Measurements from ENCODE around the gene DPM1. TPM values are rescaled to one million over a fixed set of nuclear protein-coding genes. Genes with fewer than 3 reads are reported as not detected.
A peak's percentile ranks its signal among the peaks of the same experiment; 100 is the strongest.
"Not testable (repeated sequence)": the region's sequence is repeated elsewhere in the genome, so short reads cannot be mapped to it uniquely, and the experiment has no call there.

The DPM1 gene
- polyA plus RNA-seq, 1 donor = 53.0 TPM

DNA sequence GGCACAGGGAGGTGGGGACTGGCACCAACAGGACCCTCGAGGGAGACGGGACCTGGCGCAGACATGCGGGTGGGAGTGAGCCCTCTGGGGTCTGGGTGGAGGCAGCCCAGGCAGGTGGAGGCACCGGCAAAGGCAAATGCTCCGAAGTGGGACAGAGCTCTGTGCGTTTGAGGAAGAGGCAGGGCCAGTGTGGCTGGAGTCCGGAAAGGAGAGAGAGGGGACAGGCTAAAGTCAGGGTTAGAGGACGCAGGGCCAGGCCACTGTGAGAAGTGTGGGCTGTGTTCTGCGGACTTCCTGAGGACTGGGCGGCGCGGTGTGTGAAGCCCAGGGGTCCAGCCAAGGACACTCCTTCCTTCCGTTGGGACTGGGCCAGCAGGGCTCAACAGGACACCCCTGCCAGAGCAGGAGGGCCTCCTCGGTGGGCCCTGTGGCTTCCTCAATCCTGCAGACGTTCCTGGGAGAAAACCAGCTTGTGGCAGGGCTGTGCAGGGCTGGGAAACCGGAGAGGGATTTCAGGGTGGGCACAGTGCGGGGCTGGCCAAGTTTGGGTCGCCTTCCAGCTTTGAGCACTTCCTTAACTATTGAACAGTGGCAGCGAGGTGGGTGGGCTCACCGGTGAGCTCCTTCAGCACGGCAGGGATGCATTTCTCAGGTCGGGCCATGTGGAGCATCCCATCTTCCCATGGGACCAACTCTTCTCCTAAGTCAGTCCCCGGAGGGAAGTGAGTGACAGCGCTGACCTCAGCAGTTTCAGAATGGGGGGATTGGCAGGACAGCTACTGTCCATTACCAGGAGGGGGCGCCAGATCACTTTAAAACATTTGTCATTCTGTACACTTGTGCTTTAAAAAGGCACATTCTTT lies 22.8 kb upstream of the DPM1 start:
- Histone ChIP-seq H3K4me3 (ENCODE audit: low read length) (no peak overlapping the region), H3K27me3 (ENCODE audit: control insufficient read depth, insufficient read depth, low read length) (peaks cover 16% of the 10 kb centered on the region), H3K9me3 (ENCODE audit: control insufficient read depth, low read depth, low read length) (no peaks in the 10 kb centered on the region), H3K27ac (ENCODE audit: low read length) (no peak overlapping the region), H3K4me1 (ENCODE audit: control insufficient read depth, insufficient read depth, low read length) (peaks cover 3% of the 10 kb centered on the region), H3K36me3 (ENCODE audit: control insufficient read depth, insufficient read depth, low read length) (no peaks in the 10 kb centered on the region)
- 7% methylated on average over 3 of the region's 26 CpGs for WGBS (ENCODE audit: insufficient coverage, low lambda C conversion rate)
- peak; percentile 34 to 40 for DNase-seq

DNA sequence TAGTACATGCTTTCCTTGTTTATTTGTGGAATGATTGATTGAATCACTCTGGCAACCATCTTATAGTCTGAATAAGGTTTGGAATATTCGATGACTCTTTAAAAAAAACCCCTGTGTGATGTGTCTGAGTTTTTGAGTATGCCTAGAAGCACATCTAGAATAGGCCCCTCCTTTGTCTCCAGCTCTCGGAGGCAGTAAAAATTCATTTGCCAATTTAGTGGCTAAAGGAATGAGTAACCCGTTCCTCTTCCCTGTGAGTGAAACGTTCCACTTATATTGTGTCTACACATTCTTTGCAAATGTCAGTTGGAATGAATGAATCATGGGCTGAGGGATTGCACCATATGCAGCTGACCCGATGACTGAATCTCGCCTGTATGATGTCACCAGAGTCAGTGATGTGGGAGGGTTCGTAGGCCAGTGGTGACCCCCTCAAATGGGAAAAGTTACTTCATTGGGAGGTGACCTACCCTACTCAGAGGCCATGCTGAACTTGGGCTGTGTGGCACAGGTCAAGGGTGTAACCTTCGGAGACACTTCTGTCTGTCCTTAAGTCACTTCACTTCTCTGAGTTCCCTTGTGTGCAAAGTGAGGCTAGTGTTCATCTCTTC lies 21.8 kb upstream of the DPM1 start:
- Histone ChIP-seq H3K9me3 (ENCODE audit: control insufficient read depth, low read depth, low read length) (no peaks in the 10 kb centered on the region), H3K36me3 (ENCODE audit: control insufficient read depth, insufficient read depth, low read length) (no peaks in the 10 kb centered on the region), H3K4me1 (ENCODE audit: control insufficient read depth, insufficient read depth, low read length) (peaks cover 3% of the 10 kb centered on the region), H3K27ac (ENCODE audit: low read length) (no peak overlapping the region), H3K4me3 (ENCODE audit: low read length) (no peak overlapping the region), H3K27me3 (ENCODE audit: control insufficient read depth, insufficient read depth, low read length) (peaks cover 19% of the 10 kb centered on the region)
- no CpG with 5 or more reads among the region's 8 CpGs for WGBS (ENCODE audit: insufficient coverage, low lambda C conversion rate)
- no peak for DNase-seq

DNA sequence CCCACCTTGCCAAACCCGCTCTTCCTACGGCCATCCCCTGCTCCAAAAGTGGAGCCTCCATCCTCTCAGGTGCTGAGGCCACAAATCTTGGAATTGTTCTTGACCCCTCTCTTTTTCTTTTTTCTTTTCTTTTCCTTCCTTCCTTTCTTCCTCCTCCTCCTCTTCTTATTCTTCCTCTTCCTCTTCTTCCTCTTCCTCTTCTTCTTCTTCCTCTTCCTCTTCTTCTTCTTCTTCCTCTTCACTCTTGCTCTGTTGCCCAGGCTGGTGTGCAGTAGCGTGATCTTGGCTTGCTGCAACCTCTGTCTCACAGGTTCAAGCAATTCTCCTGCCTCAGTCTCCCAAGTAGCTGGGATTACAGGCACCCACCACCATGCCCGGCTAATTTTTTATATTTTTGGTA lies 20.2 kb upstream of the DPM1 start:
- not testable (repeated sequence) for DNase-seq; H3K4me1 ChIP-seq (ENCODE audit: control insufficient read depth, insufficient read depth, low read length); H3K27ac ChIP-seq (ENCODE audit: low read length); H3K36me3 ChIP-seq (ENCODE audit: control insufficient read depth, insufficient read depth, low read length); H3K9me3 ChIP-seq (ENCODE audit: control insufficient read depth, low read depth, low read length); H3K4me3 ChIP-seq (ENCODE audit: low read length)
- peaks cover 19% of the 10 kb centered on the region for H3K27me3 ChIP-seq (ENCODE audit: control insufficient read depth, insufficient read depth, low read length)
- WGBS (ENCODE audit: insufficient coverage, low lambda C conversion rate) = 100% methylated on average over 2 of the region's 4 CpGs

DNA sequence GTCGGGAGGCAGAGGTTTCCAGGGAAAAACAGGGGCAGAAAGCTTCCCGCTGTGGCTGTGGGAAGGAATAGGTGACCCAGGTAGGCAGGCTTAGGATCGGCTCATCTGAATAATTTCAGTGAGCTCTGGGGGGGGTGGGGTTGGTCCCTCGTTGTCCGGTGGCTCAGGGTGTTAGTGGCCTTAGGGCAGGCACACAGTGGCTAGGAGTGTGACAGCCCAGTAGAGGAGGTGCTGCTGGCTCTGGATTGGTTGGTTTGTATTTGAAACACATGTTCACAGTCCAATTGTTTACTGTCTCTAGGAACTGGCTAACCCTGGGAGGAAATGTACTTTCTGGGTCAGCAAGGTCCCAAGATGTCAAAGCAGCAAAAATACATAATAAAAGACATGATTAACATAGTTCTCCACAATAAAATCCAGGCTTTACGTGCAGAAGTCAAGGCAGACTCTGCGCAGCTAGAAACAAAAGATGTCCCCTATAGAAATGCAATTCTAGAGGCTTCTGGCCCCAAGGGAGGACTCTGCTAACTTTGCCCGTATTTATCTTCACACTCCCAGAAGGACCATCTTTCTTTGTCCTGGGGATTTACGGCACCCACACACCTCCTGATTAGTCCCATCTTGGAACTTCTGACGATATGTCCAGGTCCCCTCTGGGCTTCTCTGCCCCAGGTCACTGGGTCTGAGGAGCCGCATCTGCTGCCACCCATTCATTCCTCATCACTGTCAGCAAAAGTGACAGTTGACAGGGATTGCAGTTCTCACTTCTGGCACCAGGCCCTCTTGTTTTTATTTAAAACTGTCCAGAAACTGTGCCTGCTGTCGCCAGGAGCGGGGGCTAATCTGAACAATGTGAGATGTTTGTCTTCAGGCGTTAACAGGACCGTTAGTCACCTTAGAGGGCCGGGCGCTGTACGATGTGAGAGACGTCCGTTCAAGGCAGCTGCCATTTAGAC lies 19.0 kb upstream of the DPM1 start:
- Histone ChIP-seq H3K27me3 (ENCODE audit: control insufficient read depth, insufficient read depth, low read length) (peaks cover 15% of the 10 kb centered on the region), H3K9me3 (ENCODE audit: control insufficient read depth, low read depth, low read length) (no peaks in the 10 kb centered on the region), H3K4me1 (ENCODE audit: control insufficient read depth, insufficient read depth, low read length) (no peaks in the 10 kb centered on the region), H3K4me3 (ENCODE audit: low read length) (no peak overlapping the region), H3K36me3 (ENCODE audit: control insufficient read depth, insufficient read depth, low read length) (no peaks in the 10 kb centered on the region), H3K27ac (ENCODE audit: low read length) (no peak overlapping the region)
- no CpG with 5 or more reads among the region's 20 CpGs for WGBS (ENCODE audit: insufficient coverage, low lambda C conversion rate)
- DNase-seq = no peak

DNA sequence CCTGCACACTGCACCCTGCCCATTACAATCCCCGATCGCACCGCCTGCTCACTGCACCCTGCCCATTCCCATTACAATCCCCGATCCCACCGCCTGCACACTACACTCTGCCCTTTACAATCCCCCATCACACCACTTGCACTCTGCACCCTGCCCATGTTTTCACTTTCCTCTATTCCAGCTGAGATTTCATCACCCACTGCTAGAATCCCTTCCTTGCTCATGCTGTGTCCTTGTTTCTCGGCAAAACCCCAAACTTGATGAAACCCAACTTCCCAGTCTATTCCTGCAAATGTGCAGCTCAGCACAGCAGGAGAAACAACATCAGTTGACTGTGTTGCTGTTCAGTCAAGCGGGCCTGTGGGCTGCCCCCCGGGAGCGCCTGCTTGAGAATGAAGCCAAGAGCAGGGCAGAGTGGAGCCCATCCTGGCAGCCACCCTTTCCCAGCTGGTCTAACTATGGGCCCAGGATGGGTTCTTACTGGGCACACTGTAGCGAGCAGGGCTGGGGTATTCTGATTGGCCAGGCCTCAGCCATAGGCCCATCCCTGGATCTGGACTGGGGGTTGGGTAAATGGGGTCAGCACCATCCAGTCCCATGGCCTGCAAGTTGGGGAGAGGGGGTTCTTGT lies 17.5 kb upstream of the DPM1 start:
- no peak for DNase-seq
- H3K27ac ChIP-seq (ENCODE audit: low read length) = no peak overlapping the region
- no peaks in the 10 kb centered on the region for H3K9me3 ChIP-seq (ENCODE audit: control insufficient read depth, low read depth, low read length)
- H3K4me1 ChIP-seq (ENCODE audit: control insufficient read depth, insufficient read depth, low read length) = no peaks in the 10 kb centered on the region
- H3K4me3 ChIP-seq (ENCODE audit: low read length) = no peak overlapping the region
- no peaks in the 10 kb centered on the region for H3K36me3 ChIP-seq (ENCODE audit: control insufficient read depth, insufficient read depth, low read length)
- peaks cover 15% of the 10 kb centered on the region for H3K27me3 ChIP-seq (ENCODE audit: control insufficient read depth, insufficient read depth, low read length)
- WGBS (ENCODE audit: insufficient coverage, low lambda C conversion rate) = 83% methylated on average over 1 of the region's 10 CpGs

DNA sequence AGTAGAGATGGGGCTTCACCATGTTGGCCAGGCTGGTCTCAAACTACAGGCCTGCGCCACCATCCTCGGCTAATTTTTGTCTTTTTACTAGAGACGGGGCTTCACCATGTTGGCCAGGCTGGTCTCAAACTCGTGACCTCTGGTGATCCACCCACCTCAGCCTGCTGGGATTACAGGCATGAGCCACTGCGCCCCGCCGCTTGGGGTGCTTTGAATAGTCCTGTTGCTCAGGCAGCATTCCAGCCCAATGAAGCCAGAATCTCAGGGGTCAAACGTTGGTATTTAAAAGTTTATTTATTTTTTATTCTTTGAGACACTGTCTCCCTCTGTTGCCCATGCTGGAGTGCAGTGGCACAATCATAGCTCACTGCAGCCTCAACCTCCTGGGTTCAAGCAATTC lies 11.6 kb upstream of the DPM1 start:
- no peak for DNase-seq

DNA sequence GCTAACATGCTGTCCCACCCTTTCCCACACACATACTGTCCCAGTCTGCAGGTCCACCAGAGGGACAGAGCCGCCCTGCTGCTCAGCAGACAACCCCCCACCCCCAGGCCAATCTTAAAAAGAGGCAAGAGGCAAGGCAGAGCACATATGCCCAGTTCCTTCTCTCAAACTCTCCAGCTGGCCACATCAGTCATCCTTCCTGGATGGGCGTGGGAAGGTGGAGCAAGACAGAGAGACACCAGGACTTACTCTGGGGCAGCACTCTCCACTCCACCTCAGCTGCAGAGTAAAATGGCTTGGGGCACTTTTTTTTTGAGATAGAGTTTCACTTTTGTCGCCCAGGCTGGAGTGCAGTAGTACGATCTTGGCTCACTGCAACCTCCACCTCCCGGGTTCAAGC lies 11.1 kb upstream of the DPM1 start:
- Histone ChIP-seq H3K27ac (ENCODE audit: low read length) (no peak overlapping the region), H3K4me1 (ENCODE audit: control insufficient read depth, insufficient read depth, low read length) (no peaks in the 10 kb centered on the region), H3K4me3 (ENCODE audit: low read length) (no peak overlapping the region), H3K9me3 (ENCODE audit: control insufficient read depth, low read depth, low read length) (no peaks in the 10 kb centered on the region), H3K36me3 (ENCODE audit: control insufficient read depth, insufficient read depth, low read length) (no peaks in the 10 kb centered on the region), H3K27me3 (ENCODE audit: control insufficient read depth, insufficient read depth, low read length) (peaks cover 20% of the 10 kb centered on the region)
- DNase-seq = no peak
- WGBS (ENCODE audit: insufficient coverage, low lambda C conversion rate) = no CpG with 5 or more reads among the region's 5 CpGs

More for the DNA sequence above, 11.6 kb upstream of the DPM1 start:
- Histone ChIP-seq H3K4me3 (ENCODE audit: low read length) (no peak overlapping the region), H3K9me3 (ENCODE audit: control insufficient read depth, low read depth, low read length) (no peaks in the 10 kb centered on the region), H3K4me1 (ENCODE audit: control insufficient read depth, insufficient read depth, low read length) (no peaks in the 10 kb centered on the region), H3K36me3 (ENCODE audit: control insufficient read depth, insufficient read depth, low read length) (no peaks in the 10 kb centered on the region), H3K27ac (ENCODE audit: low read length) (no peak overlapping the region), H3K27me3 (ENCODE audit: control insufficient read depth, insufficient read depth, low read length) (peaks cover 20% of the 10 kb centered on the region)
- no CpG with 5 or more reads among the region's 8 CpGs for WGBS (ENCODE audit: insufficient coverage, low lambda C conversion rate)

DNA sequence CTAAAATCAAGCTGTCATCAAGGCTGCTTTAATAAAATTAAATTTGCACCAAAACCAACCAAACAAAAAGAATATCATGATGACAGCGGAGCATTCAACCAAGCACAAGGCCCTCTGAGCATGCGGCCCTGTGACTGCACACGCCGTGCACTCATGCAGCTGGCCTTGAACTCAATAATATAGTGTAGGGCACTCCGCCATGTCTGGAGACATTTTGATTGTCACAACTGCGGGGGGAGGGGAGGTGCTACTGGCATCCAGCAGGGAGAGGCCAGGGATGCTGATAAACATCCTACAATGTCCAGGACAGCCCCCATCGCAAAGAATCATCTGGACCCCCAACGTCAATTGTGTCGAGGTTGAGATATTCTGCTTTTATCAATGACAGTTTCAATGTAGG lies 10.0 kb upstream of the DPM1 start:
- peaks cover 20% of the 10 kb centered on the region for H3K27me3 ChIP-seq (ENCODE audit: control insufficient read depth, insufficient read depth, low read length)
- H3K4me1 ChIP-seq (ENCODE audit: control insufficient read depth, insufficient read depth, low read length) = no peaks in the 10 kb centered on the region
- WGBS (ENCODE audit: insufficient coverage, low lambda C conversion rate) = no CpG with 5 or more reads among the region's 9 CpGs

DNA sequence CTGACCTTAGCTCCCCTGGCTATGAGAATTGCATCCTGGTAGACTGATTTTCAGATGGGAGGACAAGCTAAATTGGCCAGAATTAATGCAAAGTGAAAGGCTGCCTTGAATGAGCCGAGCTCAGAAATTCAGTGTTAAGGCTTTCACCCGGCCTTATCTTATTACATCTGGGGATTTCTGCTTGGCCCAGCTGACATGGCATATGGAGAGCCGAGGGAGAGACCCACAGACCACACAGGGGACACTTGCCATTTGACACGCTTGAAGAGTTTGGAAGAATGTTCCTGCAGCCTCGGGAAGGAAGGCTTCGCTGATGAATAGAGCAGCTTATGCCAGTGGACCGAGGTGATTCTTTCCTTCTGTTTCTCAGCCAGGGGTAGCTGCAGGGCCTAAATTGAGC lies 9.3 kb upstream of the DPM1 start:
- no peak overlapping the region for H3K27ac ChIP-seq (ENCODE audit: low read length)
- H3K4me3 ChIP-seq (ENCODE audit: low read length) = no peak overlapping the region
- H3K36me3 ChIP-seq (ENCODE audit: control insufficient read depth, insufficient read depth, low read length) = no peaks in the 10 kb centered on the region
- H3K27me3 ChIP-seq (ENCODE audit: control insufficient read depth, insufficient read depth, low read length) = peaks cover 20% of the 10 kb centered on the region
- no peaks in the 10 kb centered on the region for H3K9me3 ChIP-seq (ENCODE audit: control insufficient read depth, low read depth, low read length)
- no peak for DNase-seq
- H3K4me1 ChIP-seq (ENCODE audit: control insufficient read depth, insufficient read depth, low read length) = no peaks in the 10 kb centered on the region
- no CpG with 5 or more reads among the region's 7 CpGs for WGBS (ENCODE audit: insufficient coverage, low lambda C conversion rate)

More for the DNA sequence above, 10.0 kb upstream of the DPM1 start:
- Histone ChIP-seq H3K36me3 (ENCODE audit: control insufficient read depth, insufficient read depth, low read length) (no peaks in the 10 kb centered on the region), H3K27ac (ENCODE audit: low read length) (no peak overlapping the region), H3K4me3 (ENCODE audit: low read length) (no peak overlapping the region), H3K9me3 (ENCODE audit: control insufficient read depth, low read depth, low read length) (no peaks in the 10 kb centered on the region)
- no peak for DNase-seq
